HG02571 (cell line): ENCODE data around the gene ZNF587.
"Not testable (repeated sequence)": the region's sequence is repeated elsewhere in the genome, so short reads cannot be mapped to it uniquely, and the experiment has no call there.

Source experiments
- ATAC-seq: cut with Tn5 transposase; IDR thresholded peaks from one replicate; pipeline ENCODE4 v1.9.1; 2021; ENCODE audit warnings: mild to moderate bottlenecking, moderate library complexity; ENCODE audit not compliant: unreplicated experiment

Gene ZNF587

GRCh38 chr19:57886046-57886445, 36.4 kb downstream of the ZNF587 start:
- ATAC-seq: no peak

GRCh38 chr19:57887195-57887941, 37.7 kb downstream of the ZNF587 start:
- no peak for ATAC-seq

GRCh38 chr19:57888107-57888559, 38.5 kb downstream of the ZNF587 start:
- no peak for ATAC-seq

GRCh38 chr19:57888560-57889231, 39.0 kb downstream of the ZNF587 start, which contains the start of gene ZNF814:
Gene ZNF814 (minus strand): TSS chr19:57889037. CDS start chr19:57888802, 235 bp downstream.
- peak; percentile 51 for ATAC-seq

- not testable (repeated sequence) for ATAC-seq
Observed at GRCh38 chr19:57890706-57891105, 41.0 kb downstream of the ZNF587 start.

GRCh38 chr19:57900311-57900710, 50.7 kb downstream of the ZNF587 start:
- ATAC-seq: no peak

- no peak for ATAC-seq
Observed at GRCh38 chr19:57903618-57904184, 54.0 kb downstream of the ZNF587 start.

GRCh38 chr19:57905258-57905657, 55.6 kb downstream of the ZNF587 start:
- ATAC-seq: no peak

- ATAC-seq: no peak
Observed at GRCh38 chr19:57907394-57907793, 57.7 kb downstream of the ZNF587 start.

- ATAC-seq: no peak
Observed at GRCh38 chr19:57914531-57914930, 64.9 kb downstream of the ZNF587 start.
